Lower leg skin (tissue), 3 donors: ENCODE measurements around the gene ACP4.

Experiments used
- POLR2A ChIP-seq, 2 donors: fragments of 450-650 bp; IDR thresholded peaks; one replicate each; pipeline ENCODE4 v1.6.1; 2016 to 2017; ENCODE audit warnings: antibody characterized with exemption in 2 of 2, mild to moderate bottlenecking in 1 of 2, moderate library complexity in 1 of 2
- TF ChIP-seq, protein P1 (sequence below), 3 donors: fragments of 450-650 bp; IDR thresholded peaks; one replicate each; pipeline ENCODE4 v1.5.1; 2016; ENCODE audit warnings: antibody characterized with exemption in 3 of 3, mild to moderate bottlenecking in 3 of 3, moderate library complexity in 2 of 3

DNA sequence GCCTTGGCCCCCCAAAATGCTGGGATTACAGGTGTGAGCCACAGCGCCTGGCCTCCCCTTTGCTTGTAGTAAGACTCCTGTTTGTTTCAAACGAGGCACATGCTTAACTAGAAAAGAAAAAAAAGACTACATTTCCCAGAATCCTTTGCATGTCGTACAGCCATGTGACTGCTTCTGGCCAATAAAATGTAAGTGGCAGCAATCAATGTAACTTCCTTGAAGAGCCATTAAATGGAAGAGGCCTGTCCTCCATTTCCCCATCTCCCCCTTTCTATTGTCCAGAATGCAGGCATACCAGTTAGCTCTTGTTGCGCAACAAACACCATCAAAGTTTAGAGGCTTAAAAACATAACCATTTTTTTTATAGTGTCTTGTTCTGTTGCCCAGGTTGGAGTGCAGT is 30.3 kb upstream of the ACP4 start:
- TF ChIP-seq, protein P1, sequence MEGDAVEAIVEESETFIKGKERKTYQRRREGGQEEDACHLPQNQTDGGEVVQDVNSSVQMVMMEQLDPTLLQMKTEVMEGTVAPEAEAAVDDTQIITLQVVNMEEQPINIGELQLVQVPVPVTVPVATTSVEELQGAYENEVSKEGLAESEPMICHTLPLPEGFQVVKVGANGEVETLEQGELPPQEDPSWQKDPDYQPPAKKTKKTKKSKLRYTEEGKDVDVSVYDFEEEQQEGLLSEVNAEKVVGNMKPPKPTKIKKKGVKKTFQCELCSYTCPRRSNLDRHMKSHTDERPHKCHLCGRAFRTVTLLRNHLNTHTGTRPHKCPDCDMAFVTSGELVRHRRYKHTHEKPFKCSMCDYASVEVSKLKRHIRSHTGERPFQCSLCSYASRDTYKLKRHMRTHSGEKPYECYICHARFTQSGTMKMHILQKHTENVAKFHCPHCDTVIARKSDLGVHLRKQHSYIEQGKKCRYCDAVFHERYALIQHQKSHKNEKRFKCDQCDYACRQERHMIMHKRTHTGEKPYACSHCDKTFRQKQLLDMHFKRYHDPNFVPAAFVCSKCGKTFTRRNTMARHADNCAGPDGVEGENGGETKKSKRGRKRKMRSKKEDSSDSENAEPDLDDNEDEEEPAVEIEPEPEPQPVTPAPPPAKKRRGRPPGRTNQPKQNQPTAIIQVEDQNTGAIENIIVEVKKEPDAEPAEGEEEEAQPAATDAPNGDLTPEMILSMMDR (IDR thresholded peaks at IDR 0.05), result no peak
- no peak for TF ChIP-seq POLR2A (IDR thresholded peaks at IDR 0.05)
